HG03064 (cell line): Measurements from ENCODE around the gene ZFPM1.
A peak's percentile ranks its signal among the peaks of the same experiment; 100 is the strongest.
"Not testable (repeated sequence)": the region's sequence is repeated elsewhere in the genome, so short reads cannot be mapped to it uniquely, and the experiment has no call there.

Experiments
- ATAC-seq: cut with Tn5 transposase; IDR thresholded peaks from one replicate; pipeline ENCODE4 v1.9.1; 2021; ENCODE audit warnings: low read depth; ENCODE audit not compliant: unreplicated experiment

Gene ZFPM1

DNA sequence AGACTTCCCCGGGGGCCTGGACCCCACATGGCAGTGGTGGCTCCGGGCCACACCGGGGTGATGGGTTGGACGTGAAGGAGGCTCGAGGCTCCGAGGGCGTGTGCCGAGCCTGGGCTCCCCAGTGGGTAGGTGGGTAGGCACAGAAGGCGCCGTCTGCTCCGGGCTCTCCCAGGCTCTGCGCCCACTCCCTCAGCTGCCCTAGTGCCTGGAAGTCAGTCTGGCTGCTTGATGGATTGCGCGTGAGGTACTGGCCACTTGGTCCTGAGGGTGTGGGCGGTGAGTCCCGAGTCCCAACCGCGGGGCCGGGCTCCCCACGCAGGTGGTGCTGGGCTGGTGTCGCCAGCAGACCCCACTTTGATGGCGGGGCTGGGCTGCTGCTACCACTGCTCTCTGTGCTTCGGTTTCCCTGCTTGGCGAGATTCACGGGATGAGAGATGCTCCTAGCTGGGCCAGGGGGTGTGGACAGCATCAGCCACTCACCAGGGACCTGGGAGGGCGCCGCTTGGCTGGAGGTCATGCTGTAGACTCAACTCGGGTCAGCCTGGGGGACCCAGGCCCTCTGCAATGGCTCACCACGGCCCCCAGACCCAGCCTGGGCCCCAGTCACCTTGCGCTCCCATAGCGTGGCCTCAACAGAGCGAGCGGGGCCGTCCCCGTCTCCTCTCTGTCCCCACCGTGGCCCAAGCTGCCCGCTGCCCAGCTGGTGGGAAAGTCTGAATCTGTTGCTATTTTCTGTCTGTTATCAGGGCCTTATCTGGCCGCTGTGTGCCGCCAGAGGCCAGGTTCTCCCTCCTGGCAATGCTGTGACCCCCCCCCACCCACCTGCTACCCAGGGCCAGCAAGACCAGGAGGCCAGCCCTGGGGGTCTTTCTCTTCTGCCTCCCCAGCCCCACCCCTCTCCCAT lies 26.1 kb downstream of the ZFPM1 start:
- no peak for ATAC-seq

DNA sequence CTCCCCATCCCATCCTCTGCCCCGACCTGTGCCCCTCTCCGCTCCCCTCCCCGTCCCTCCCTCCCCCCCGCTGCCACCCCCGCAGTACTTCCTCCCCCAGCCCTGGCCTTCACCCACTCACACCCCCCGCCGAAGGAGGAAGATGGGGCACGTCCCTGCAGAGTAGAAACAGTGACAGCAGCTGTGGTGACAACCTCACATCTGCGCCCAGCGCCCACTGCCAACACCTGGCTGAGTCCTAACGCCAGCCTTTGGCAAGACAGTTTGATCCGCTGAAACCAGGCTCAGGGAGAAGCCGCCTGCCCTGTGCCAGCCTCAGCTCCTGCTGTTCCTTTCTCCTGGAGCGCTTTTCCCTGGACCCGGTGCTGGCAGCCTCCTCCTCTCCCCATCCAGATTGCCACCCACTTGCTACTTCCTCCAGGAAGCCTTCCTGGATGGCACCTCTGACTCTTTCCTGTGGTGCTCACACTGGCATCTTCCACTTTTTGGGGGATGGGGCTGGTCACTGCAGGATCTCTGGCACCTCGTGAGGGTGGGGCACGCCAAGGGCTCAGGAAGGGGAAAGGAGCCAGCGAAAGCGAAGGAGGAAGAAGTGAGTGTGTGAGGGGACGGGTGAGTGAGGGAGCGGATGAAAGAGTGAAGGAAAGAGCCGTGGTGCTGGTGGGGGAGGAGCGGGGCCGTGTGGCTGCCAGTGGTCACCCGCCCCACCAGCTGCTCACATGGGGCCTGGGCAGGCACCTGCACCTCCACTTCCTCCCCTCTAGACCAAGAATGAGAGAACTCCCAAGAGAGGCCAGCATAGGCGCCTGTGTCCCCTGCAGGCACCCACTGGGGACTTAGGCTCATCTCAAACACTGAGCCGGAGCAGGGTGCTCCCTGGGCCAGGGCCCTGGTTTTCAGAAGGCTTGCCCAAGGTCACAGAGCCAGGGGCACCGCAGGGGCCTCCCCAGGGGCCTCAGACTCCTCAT lies 27.0 kb downstream of the ZFPM1 start:
- ATAC-seq, result peak; percentile 68

DNA sequence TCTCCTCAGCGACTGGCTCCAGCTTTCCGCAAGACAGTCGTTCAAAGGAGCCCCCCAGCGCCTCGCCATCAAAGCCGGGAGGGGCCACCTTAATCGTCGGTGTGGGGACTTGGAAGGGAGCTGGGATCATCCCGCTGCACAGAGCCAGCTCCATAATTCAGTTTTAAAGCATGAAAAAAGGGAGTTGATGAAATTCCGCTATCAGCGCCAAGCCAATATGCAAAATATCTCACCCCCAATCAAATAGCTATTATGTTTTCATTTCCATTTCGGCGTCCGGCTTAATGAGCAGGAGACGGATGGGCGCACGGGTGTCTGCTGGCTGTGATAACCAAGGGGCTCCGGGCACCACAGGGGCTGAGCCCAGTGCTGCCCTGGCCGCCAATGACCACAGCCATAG lies 27.7 kb downstream of the ZFPM1 start:
- ATAC-seq, result no peak

DNA sequence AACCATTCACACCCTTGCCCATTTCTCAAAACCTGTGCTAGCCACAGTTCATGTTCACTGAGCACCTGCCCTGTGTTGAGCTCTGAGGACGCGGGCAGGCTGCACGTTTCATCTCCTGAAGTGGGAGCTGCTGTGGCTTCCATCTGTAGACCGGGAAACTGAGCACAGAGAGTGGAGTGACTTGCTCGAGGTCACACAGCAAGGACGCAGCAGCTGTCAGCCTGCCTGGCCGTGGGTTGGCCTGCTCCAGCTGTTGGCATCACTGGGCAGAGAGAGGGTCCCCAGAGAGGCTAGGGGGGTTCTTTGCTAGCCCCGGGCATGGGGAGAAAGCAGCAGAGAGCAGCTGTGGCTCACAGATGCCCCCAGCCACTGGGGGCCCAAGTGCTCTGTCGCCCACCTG lies 28.8 kb downstream of the ZFPM1 start:
- no peak for ATAC-seq

DNA sequence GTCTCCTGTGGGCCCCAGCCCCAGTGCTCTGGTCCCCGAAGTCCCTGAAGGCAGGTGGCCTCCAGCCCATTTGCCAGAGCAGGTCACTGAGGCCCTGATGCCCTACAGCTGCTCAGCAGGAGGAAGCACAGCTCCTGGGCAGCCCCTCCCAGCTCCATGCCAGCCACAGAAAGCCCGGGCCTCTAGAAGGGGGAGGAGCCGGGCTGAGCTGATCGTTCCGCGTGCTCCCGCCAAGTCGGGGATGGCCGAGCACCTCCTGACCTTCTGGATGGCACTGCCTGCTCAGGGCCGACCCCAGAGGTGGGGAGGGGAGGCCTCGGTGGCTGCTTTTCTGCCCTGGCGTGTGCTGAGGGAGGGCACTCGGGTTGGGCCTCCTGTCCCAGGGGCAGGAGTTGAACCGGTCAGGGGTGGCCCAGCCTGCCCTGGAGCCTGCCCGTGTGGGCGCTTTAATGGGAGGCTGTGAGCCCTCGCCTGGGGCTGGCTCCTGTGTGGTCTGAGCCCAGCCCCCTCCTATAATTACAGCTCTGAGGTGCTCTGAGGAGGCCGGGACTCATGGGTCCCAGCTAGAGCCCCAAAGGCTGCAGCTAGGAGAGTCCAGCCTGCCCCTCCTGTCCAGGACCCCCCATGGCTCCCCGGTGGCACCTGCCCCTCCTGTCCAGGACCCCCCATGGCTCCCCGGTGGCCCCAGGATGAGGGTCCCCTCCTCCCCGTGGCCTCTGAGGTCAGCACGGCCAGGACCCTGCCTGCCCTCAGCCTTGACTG lies 29.7 kb downstream of the ZFPM1 start:
- ATAC-seq, result no peak

DNA sequence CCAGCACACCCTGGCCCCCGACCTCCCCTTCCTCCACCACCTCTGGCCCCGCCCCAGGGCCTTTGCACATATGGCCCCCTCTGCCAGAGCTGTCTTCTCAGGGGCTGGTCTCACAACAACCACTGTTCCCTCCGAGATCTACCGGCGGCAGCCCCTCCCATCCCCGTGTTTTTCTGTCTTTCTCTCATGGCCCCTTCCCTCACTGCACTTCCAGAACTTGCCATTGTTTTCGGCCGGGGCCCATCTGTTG lies 30.2 kb downstream of the ZFPM1 start:
- no peak for ATAC-seq

DNA sequence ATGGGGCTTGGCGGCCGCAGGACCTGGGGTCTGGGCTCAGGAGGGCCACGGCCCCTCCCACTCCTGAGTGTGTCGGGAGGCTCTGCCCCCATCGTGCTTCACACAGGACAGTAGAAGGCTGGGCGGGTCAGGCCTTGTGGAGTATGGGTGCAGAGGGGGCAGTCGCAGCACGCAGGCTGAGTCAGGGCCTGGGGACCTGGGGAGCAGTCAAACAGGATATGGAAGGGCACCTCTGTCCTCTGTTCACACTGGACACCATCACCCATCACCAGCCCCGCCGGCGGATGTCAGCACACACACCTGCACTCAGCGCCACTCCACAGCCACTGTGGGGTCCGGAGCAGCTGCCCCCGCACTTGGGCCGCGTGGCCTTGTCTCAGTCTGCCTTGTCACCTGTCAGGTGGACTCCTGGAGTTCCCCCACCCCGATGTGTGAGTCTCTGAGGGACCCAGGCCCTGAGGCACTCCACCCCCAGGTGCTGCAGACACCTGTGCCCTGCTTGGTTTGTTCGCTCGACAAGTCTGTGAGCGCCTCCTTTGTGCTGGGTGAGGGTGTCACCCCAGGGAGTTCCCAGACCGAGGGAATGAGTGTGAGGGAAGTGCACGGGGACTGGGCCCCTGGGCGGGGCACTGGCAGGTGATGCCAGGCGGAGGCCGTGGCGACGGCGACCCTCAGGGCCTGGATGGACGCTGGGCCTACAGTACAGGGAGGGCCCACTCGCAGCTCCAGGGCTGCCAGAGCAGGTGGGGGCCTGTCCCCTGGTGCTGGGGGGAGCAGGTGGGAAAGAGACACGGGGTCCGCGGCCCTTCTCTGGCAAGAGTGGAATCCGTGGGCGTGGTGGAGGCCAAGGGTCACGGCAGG lies 31.7 kb downstream of the ZFPM1 start:
- no peak for ATAC-seq

DNA sequence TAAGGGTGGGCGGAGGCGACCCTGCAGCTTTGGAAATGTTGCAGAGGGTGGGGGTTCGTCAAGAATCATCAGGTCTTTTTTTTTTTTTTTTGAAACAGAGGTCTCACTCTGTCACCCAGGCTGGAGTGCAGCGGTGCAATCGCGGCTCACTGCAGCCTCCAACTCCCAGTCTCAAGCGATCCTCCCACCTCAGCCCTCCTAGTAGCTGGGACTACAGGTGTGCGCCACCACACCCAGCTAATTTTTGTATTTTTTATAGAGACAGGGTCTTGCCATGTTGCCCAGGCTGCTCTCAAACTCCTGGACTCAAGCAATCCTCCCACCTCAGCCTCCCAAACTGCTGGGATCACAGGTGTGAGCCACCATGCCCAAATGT lies 32.3 kb downstream of the ZFPM1 start:
- not testable (repeated sequence) for ATAC-seq

DNA sequence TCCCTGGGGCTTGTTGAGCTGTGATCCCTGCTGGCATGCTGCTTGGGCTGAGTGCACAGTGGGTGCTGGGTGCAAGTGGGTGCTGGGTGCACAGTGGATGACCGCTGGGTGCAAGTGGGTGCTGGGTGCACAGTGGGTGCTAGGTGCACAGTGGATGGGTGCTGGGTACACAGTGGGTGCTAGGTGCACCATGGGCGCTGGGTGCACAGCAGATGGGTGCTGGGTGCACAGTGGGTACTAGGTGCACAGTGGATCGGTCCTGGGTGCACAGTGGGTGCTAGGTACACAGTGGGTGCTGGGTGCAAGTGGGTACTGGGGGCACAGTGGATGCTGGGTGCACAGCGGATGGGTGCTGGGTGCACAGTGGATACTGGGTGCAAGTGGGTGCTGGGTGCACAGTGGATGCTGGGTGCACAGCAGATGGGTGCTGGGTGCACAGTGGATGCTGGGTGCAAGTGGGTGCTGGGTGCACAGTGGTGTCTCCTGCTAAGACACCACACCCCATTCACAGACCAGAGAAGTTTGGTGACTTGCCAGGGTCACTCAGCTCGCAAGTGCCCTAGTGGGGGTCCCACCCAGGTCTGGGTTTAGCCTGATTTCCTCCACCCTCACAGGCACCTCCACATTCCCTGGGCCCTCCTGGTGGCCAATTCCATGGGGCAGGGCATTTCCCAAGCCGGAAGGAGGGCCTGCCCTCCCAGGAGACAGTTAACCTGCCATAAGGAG lies 33.5 kb downstream of the ZFPM1 start:
- ATAC-seq, result no peak

DNA sequence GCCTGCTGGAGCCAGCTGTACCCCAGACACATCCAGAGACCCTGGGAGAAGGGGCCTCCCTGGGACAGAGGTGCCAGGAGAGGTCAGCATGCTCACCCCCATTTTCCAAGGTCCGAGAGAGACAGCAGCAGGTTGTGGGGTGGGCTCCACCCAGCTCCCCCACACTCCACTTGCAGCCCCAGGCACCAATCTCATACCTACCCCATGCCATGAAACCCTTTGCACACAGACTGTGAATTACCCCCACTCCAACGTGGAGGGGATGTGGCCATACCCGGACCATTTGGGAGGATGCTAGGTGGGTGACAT lies 34.0 kb downstream of the ZFPM1 start:
- ATAC-seq, result no peak

DNA sequence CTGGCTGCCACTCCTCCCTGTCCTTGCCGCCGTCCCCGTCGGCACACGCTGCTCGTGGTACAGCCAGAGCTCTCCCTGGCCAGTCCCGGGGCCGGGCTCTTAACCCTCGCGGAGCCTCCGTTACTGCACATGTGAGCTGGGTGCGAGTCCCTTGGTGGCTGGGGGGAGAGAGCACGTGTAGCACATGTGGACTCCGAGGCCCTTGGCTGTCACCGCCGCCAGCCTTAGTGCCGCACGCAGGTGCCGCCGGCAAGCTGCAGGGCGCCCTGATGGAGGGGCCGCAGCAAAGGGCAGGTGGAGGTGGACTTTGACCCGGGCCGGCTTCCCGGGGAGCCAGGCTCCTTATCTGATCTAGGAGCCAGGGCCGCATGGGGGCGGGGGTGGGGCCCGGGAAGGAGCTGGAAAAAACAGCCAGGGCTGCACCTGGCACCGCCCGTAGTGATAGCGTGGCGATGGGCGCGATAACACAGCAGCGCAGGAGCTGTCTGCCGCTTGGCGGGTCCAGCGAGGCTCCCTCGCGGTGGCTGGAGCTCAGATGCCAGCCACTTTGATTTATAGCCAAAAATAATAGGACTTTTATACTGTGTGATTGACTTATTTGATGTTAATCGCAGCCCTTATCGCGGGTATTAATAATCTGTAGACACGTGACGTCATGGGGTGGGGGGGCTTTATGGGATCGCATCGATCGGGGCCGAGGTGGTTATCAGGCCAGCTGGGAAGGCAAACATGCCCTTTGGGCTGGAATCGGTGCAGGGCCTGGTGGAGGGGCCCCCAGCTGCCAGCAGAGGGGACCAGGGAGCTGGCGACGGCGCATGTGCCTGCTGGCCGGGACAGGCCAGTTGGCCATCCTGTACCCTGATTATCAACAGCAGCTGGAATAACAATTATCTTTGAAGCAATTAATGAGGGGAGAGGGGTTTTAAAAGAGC lies 35.1 kb downstream of the ZFPM1 start:
- no peak for ATAC-seq

DNA sequence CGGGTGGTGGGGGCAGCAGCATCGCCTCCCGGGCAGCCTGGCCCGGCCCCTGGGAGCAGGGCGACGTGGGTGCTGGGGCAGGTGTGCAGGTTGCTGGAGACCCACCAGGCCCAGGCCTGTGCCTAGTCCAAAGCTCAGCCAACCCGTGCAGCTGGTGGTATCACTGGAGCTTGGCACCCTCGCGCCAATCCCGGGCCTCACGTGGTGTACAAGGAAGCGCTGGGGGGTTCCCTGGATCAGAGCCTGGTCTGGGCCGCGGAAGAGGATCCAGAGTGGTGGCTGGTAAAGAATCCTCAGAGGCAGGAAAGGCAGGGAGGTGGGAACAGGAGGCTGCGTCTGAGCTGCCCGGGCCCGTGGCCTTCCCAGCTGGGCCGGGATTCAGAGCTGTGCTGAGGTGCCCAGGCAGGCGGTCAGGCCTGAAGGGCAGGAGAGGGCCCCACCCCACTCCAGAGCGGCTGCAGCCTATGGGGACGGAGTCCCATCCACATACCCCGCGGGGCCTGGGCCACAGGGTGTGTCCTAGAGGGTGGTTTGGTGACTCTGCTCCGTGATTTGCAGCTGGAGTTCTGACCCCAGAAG lies 36.2 kb downstream of the ZFPM1 start:
- ATAC-seq, result no peak

DNA sequence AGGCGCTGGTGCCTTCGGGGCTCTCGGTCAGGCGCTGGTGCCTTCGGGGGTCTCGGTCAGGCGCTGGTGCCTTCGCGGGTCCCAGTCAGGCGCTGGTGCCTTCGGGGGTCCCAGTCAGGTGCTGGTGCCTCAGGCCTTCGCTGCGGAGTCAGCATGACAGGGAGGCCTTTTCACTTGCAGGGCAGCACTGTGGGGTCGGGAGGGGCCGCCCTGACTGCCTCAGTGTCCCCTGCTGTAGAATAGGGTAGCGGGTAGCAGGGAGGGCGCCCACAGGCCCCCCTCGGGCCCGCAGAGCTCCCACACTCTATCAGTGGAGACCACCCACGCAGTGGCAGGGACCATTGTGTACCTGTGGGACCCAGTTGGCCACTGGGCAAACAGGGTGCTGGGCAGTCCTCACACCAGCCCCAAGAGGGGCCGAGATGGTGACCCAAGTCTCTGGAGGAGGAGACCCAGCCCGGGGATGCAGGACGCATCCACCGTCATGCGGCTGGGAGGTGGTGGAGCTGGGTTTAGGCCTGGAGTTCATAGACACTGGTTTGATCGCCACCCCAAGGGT lies 38.0 kb downstream of the ZFPM1 start:
- ATAC-seq, result no peak

DNA sequence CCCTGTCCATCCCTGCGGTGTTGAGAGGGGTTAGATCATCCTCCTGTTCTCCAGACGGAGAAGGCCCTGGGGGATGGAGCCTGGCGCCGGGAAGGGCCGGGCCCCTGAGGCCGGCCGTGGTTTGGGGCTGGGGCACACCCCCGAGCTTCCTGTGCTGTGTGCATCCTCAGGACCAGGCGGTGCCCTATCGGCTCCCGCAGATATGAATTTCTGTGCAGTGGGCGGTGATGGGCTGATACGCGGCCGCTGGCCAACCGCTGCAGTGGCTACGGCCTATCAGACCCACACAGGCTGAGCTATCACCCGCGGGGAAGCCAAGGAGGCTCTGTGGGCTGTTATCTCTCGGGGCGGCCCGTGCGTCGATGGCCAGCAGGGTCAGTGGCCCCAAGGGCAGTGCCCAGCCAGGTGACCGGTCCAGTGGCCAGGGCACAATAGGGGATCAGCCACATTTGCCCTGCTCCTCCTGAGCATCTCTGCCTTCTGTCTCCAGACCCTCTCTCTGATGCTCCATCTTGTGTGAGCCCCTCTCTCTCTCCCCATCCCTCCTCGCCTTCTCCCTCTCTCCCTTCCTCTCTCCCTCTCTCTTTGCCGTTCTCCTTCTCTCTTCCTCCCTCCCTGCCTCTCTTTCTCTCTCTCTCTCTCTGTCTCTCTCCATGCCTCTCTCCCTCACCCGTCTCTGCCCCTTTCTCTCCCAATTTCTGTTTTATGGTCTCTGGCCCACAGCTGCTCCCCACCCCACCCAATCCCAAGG lies 38.7 kb downstream of the ZFPM1 start:
- no peak for ATAC-seq

DNA sequence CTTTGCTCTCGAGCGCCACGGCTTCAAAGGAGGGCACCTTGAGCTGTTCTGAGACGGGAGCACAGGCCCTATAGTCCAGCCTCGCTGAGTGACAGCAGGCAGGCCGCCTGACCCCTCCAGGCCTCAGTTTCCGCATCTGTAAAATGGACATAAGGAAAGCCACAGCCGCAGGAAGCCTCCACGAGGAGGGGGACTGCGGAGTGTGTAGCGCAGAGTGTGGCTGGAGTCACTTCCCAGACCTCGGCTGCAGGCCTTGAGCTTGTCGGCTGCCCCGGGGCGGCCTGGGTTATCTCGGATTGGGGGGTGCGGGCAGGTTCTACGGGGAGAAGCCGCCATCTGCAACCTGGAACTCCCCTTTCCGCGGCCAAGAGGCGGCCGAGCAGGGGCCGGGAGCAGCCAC lies 40.8 kb downstream of the ZFPM1 start:
- no peak for ATAC-seq

DNA sequence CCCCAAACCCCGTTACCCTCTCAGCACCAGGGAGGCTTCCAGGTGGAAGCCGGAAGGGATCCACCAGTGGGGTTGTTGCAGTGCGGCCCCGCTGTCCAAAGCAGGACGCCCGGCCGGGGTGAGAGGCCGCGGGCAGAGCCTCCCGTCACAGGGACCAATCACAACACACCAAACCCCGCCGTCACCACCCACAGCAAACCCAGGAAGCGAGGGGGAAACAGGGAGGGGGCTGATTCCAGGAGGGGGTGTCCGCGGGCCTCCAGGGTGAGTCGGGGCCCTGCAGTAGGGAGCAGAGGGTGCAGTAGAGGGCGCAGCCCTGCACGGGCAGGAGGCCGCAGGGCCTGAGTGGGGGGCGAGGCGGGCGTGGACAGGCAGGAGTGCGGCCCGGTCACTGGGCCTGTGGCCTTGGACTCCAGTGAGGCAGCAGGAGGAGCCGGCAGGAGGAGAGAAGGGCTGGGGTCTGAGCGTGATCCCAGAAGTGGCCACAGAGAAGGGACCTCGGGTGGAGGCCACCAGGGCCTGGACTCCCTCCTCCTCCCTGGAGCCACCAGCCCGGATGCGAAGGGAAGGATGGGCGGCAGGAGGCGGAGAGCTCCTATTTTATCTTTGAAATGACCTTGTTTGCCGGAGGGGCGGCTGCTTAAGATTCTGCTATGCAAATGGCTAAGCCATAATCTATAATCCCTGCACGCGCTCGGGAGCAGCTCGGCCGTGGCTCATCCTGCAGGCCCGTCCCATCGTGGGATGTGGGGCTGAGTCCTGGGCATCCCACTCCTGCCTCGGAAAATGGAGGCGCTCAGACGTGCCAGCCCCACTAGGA lies 41.5 kb downstream of the ZFPM1 start:
- no peak for ATAC-seq
